Bronchial epithelial cell (primary cell): ENCODE data around the gene CBLL1. TPM values are rescaled to one million over a fixed set of nuclear protein-coding genes. Genes with fewer than 3 reads are reported as not detected.

Experiments used
- DNase-seq: peaks from one replicate; pipeline ENCODE4 v3.0.0-alpha.2; 2010; ENCODE audit warnings: low read depth
- FAIRE-seq: peaks from 2 replicates; lab custom pipeline; 2011; peaks lifted over from hg19 to GRCh38; lab: Jason Lieb, UNC
- H3K27me3 ChIP-seq: 2 replicates; pipeline ENCODE4 v1.5.1; 2011; ENCODE audit warnings: low read length; ENCODE audit not compliant: control insufficient read depth, insufficient read depth
- H3K36me3 ChIP-seq: 2 replicates; pipeline ENCODE4 v1.5.1; 2011; ENCODE audit warnings: low read length; ENCODE audit not compliant: control insufficient read depth, insufficient read depth
- H3K4me3 ChIP-seq: 2 replicates; pipeline ENCODE4 v1.5.1; 2011; ENCODE audit warnings: mild to moderate bottlenecking, low read depth, low read length, control low read depth
- CTCF ChIP-seq: IDR thresholded peaks from 2 replicates; pipeline ENCODE4 v1.5.1; 2011; ENCODE audit warnings: mild to moderate bottlenecking, moderate library complexity, low read length, control low read depth, inconsistent platforms; ENCODE audit not compliant: insufficient read depth, severe bottlenecking
- total RNA-seq: library from RNA; depleted of rRNA; stranded (reverse); fragments of >200 nt; gene quantifications from 2 replicates; pipeline ENCODE4 v1.2.1, GENCODE V29; 2014

The CBLL1 gene
- total RNA-seq, 1 donor from 2014 or later = 9.0 TPM

GRCh38 chr7:107799647-107800264 lies 55.8 kb downstream of the CBLL1 start:
- DNase-seq (no peak), FAIRE-seq (no peak)
- Histone ChIP-seq H3K4me3 (no peak overlapping the region), H3K27me3 (no peaks in the 10 kb centered on the region), H3K36me3 (no peaks in the 10 kb centered on the region)
- TF ChIP-seq CTCF = no peak

- no peaks in the 10 kb centered on the region for H3K27me3 ChIP-seq
- no peak for TF ChIP-seq CTCF
- no peak for DNase-seq
- H3K36me3 ChIP-seq = no peaks in the 10 kb centered on the region
- no peak within 1 kb of the TSS for H3K4me3 ChIP-seq
- FAIRE-seq = no peak
Observed at GRCh38 chr7:107803009-107803610, 59.2 kb downstream of the CBLL1 start, which contains the start of gene SLC26A3. TSS of gene SLC26A3 (minus strand) at chr7:107803223. CDS start at chr7:107794509, 8,714 bp downstream.

- Histone ChIP-seq H3K4me3 (no peak overlapping the region), H3K27me3 (no peaks in the 10 kb centered on the region), H3K36me3 (no peaks in the 10 kb centered on the region)
- FAIRE-seq (no peak), DNase-seq (no peak)
- TF ChIP-seq CTCF = no peak
Observed at GRCh38 chr7:107809179-107809578, 65.2 kb downstream of the CBLL1 start.

GRCh38 chr7:107810626-107811025 lies 66.7 kb downstream of the CBLL1 start:
- no peak for DNase-seq
- Histone ChIP-seq H3K36me3 (no peaks in the 10 kb centered on the region), H3K27me3 (no peaks in the 10 kb centered on the region), H3K4me3 (no peak overlapping the region)
- no peak for TF ChIP-seq CTCF
- FAIRE-seq = no peak

Other genes starting within 250 kb of the CBLL1 start
- 36.3 and 53.3 TPM in 2 replicates for gene COG5, start 180.2 kb upstream of the CBLL1 start, total RNA-seq
- gene DUS4L, start 180.2 kb upstream of the CBLL1 start, total RNA-seq = 9.2 and 9.7 TPM in 2 replicates
- 25.0 and 30.6 TPM in 2 replicates for gene BCAP29, start 163.9 kb upstream of the CBLL1 start, total RNA-seq
- gene SLC26A4, start 83.3 kb upstream of the CBLL1 start, total RNA-seq = 0.53 and 1.3 TPM in 2 replicates
- gene SLC26A3, start 59.1 kb downstream of the CBLL1 start, total RNA-seq = not detected in 2 replicates
- 43.7 and 52.6 TPM in 2 replicates for gene DLD, start 147.0 kb downstream of the CBLL1 start, total RNA-seq